Activated T-cell treated with anti-CD3 and anti-CD28 coated beads, Interleukin-2, amount 50 U/mL, for 24 hours (primary cell): Measurements from ENCODE around the gene CEND1.

Source experiments
- DNase-seq: peaks from one replicate; pipeline ENCODE4 v3.0.0-alpha.2; 2020
- H3K27ac Mint-ChIP-seq: 2 replicates; pipeline ENCODE4 v1.8.0; 2020; ENCODE audit warnings: mild to moderate bottlenecking, mixed read lengths
- H3K27me3 Mint-ChIP-seq: 2 replicates; pipeline ENCODE4 v1.8.0; 2020; ENCODE audit warnings: mixed read lengths
- H3K36me3 Mint-ChIP-seq: 2 replicates; pipeline ENCODE4 v1.8.0; 2020; ENCODE audit warnings: low read depth, mixed read lengths
- H3K4me1 Mint-ChIP-seq: 2 replicates; pipeline ENCODE4 v1.8.0; 2020; ENCODE audit warnings: low read depth, mixed read lengths
- H3K4me3 Mint-ChIP-seq: 2 replicates; pipeline ENCODE4 v1.8.0; 2020; ENCODE audit warnings: mild to moderate bottlenecking, moderate library complexity, mixed read lengths
- H3K9me3 Mint-ChIP-seq: 2 replicates; pipeline ENCODE4 v1.8.0; 2020; ENCODE audit warnings: mixed read lengths

Gene CEND1

GRCh38 chr11:737366-737765 lies 52.5 kb downstream of the CEND1 start:
- no peaks in the 10 kb centered on the region for H3K9me3 Mint-ChIP-seq
- H3K27me3 Mint-ChIP-seq = peaks cover 7% of the 10 kb centered on the region
- no peaks in the 10 kb centered on the region for H3K36me3 Mint-ChIP-seq
- H3K27ac Mint-ChIP-seq = peak overlapping the region; percentile 37
- peaks cover 15% of the 10 kb centered on the region for H3K4me1 Mint-ChIP-seq
- H3K4me3 Mint-ChIP-seq = peak overlapping the region; percentile 28
- DNase-seq = no peak
